K562 (cell line): Measurements from ENCODE around the gene FN1. TPM values are rescaled to one million over a fixed set of nuclear protein-coding genes. Genes with fewer than 3 reads are reported as not detected.

Source experiments
- ATAC-seq: fragments of 200-7000 bp; cut with Tn5 transposase; 3 replicates; pipeline ENCODE4 v1.9.1; 2020; ENCODE audit warnings: moderate library complexity
- BruUV-seq: library from RNA; stranded (reverse); fragments of 400-500 nt; replicated peaks from 2 replicates; lab custom pipeline; 2021; lab: Mats Ljungman, UMichigan
- CTCF ChIA-PET: fragments of 300-600 bp; formaldehyde crosslinking; extraction: SDS; loops from one replicate; lab custom pipeline; 2021; ENCODE audit warnings: low intra/inter-chr PET ratio; lab: Yijun Ruan, JAX
- POLR2A ChIA-PET: fragments of 300-600, 350-650 bp; sonication (Branson Sonifier 250); formaldehyde crosslinking; extraction: SDS; loops from one replicate; lab custom pipeline; 2021; ENCODE audit warnings: antibody characterized with exemption, inconsistent platforms; lab: Yijun Ruan, JAX
- DNase-seq, 4 experiments: peaks; one replicate each; pipeline versions ENCODE4 v3.0.0 to v3.0.0-alpha.2; 2011 to 2018; ENCODE audit warnings: low spot score in 3 of 4, mixed read lengths in 3 of 4; ENCODE audit errors: extremely low read depth in 1 of 4
- FAIRE-seq: peaks from 2 replicates; lab custom pipeline; 2011; peaks lifted over from hg19 to GRCh38; lab: Jason Lieb, UNC
- H2AFZ ChIP-seq: 2 replicates; pipeline ENCODE4 v1.6.0; 2011; ENCODE audit warnings: low read depth, low read length, control low read depth, inconsistent platforms
- H3K27ac ChIP-seq: fragments of 200-600 bp; 3 replicates; pipeline ENCODE4 v1.8.0; 2011; ENCODE audit warnings: low read depth, mild to moderate bottlenecking, control low read depth, inconsistent platforms, low read length, moderate library complexity, mixed read lengths; ENCODE audit errors: extremely low read depth
- H3K27me3 ChIP-seq, 2 experiments: fragments of 300-600 bp in 1 of 2; 2 replicates in 1 of 2; 3 replicates in 1 of 2; pipeline versions ENCODE4 v1.6.0 to v1.8.0; 2011; ENCODE audit warnings: inconsistent platforms in 2 of 2, low read length in 2 of 2, mild to moderate bottlenecking in 1 of 2, mixed read lengths in 1 of 2, moderate library complexity in 1 of 2; ENCODE audit not compliant: control insufficient read depth in 2 of 2, insufficient read depth in 2 of 2
- H3K36me3 ChIP-seq: fragments of 300-600 bp; 3 replicates; pipeline ENCODE4 v1.8.0; 2011; ENCODE audit warnings: mild to moderate bottlenecking, low read length, inconsistent platforms; ENCODE audit not compliant: control insufficient read depth, insufficient read depth
- H3K4me1 ChIP-seq, 2 experiments: fragments of 200-600 bp in 1 of 2; replicated peaks in 1 of 2; 2 replicates in 1 of 2; 3 replicates in 1 of 2; pipeline versions ENCODE4 v1.5.1 to v1.8.0; 2011; ENCODE audit warnings: inconsistent platforms in 2 of 2, low read length in 2 of 2, mild to moderate bottlenecking in 1 of 2, mixed read lengths in 1 of 2, moderate library complexity in 1 of 2; ENCODE audit not compliant: control insufficient read depth in 2 of 2, insufficient read depth in 2 of 2
- H3K4me2 ChIP-seq: 2 replicates; pipeline ENCODE4 v1.6.1; 2011; ENCODE audit warnings: low read length, control low read depth, inconsistent platforms, mixed read lengths; ENCODE audit not compliant: insufficient read depth
- H3K4me3 ChIP-seq: fragments of 200-600 bp; sonication (generic), shearing (Covaris generic); 2 replicates; pipeline ENCODE4 v1.5.1; 2016; ENCODE audit warnings: control low read depth, inconsistent platforms
- H3K79me2 ChIP-seq: fragments of 200-600 bp; 3 replicates; pipeline ENCODE4 v1.8.0; 2011; ENCODE audit warnings: low read length, inconsistent platforms; ENCODE audit not compliant: control insufficient read depth, insufficient read depth
- H3K9ac ChIP-seq, 2 experiments: 2 replicates each; pipeline versions ENCODE4 v1.6.0 to v1.6.1; 2011; ENCODE audit warnings: low read depth in 2 of 2, low read length in 2 of 2, control low read depth in 1 of 2, inconsistent platforms in 1 of 2, mild to moderate bottlenecking in 1 of 2, mixed read lengths in 1 of 2; ENCODE audit not compliant: insufficient read depth in 1 of 2
- H3K9me1 ChIP-seq: one replicate; pipeline ENCODE4 v1.6.0; 2011; ENCODE audit warnings: inconsistent platforms, mild to moderate bottlenecking, low read length, moderate library complexity; ENCODE audit not compliant: control insufficient read depth, insufficient read depth
- H3K9me3 ChIP-seq: replicated peaks from 2 replicates; pipeline ENCODE4 v1.5.1; 2011; ENCODE audit warnings: low read depth, low read length, inconsistent platforms; ENCODE audit not compliant: control insufficient read depth, insufficient read depth
- H4K20me1 ChIP-seq: replicated peaks from 2 replicates; pipeline ENCODE4 v1.6.1; 2011; ENCODE audit warnings: low read length, inconsistent platforms, mixed read lengths; ENCODE audit not compliant: control insufficient read depth, insufficient read depth
- CBX3 ChIP-seq, 2 experiments: IDR thresholded peaks; 1 replicate in 1 of 2; 2 replicates in 1 of 2; pipeline ENCODE4 v1.6.1; 2012; ENCODE audit warnings: inconsistent platforms in 2 of 2, low read length in 2 of 2, borderline replicate concordance in 1 of 2, control low read depth in 1 of 2
- CXXC5 ChIP-seq: fragments of 250-450 bp; sonication (Bioruptor Pico); IDR thresholded peaks from 2 replicates; pipeline ENCODE4 v1.8.0; 2022; ENCODE audit warnings: inconsistent platforms, mild to moderate bottlenecking, moderate library complexity
- POU5F1 ChIP-seq: fragments of 150-350 bp; IDR thresholded peaks from 2 replicates; pipeline ENCODE4 v1.6.1; 2014; ENCODE audit warnings: borderline replicate concordance, low read length, low read depth, mild to moderate bottlenecking; ENCODE audit not compliant: partially characterized antibody
- ZNF431 ChIP-seq: sonication (generic); formaldehyde crosslinking; IDR thresholded peaks from 2 replicates; pipeline ENCODE4 v1.8.0; 2022; ENCODE audit warnings: mild to moderate bottlenecking, missing genetic modification reagents
- WGBS: fragments of 100-300 bp; shearing (Covaris generic); methylation state at CpG from one replicate; pipeline ENCODE4 v1.1.6; 2016; ENCODE audit warnings: low coverage, mixed read lengths; ENCODE audit not compliant: insufficient coverage; ENCODE audit errors: missing lambda C conversion rate; 5-methylcytosine and 5-hydroxymethylcytosine counted together
- in situ Hi-C: fragments of 300-500 bp; cut with MboI; formaldehyde crosslinking; loops from 4 replicates; pipeline ENCODE4 v1.15.0; 2018; ENCODE audit warnings: inconsistent platforms, mixed read lengths
- intact Hi-C: fragments of 100-400 bp; cut with micrococcal nuclease; formaldehyde crosslinking; loops from 2 replicates; pipeline ENCODE4 v1.14.2; 2022
- polyA plus RNA-seq, 8 experiments: library from polyadenylated mRNA; depleted of rRNA in 4 of 8; stranded (reverse) in 5 of 8; unstranded in 3 of 8; fragments of >200 nt; fragmentation: Nextera tagmentation in 2 of 8; fragmentation: Illumina TruSeq in 1 of 8; extraction: Ambion mirVana in 2 of 8; extraction: Trizol in 1 of 8; gene quantifications; 2 replicates each; pipeline versions ENCODE4 v1.2.1 to v1.2.3, GENCODE V29; 2011 to 2014; ENCODE audit warnings: inconsistent platforms in 1 of 8, missing spikeins in 1 of 8
- total RNA-seq, 7 experiments: library from RNA; depleted of rRNA in 6 of 7; stranded (reverse); fragments of >200 nt in 6 of 7; fragmentation: Illumina TruSeq in 2 of 7; extraction: Trizol in 2 of 7; gene quantifications; 2 replicates each; pipeline versions ENCODE4 v1.2.1 to v1.2.3, GENCODE V29; 2011 to 2021; ENCODE audit warnings: low replicate concordance in 1 of 7
- TF ChIP-seq, protein P1 (sequence below): sonication (generic); formaldehyde crosslinking; IDR thresholded peaks from 2 replicates; pipeline ENCODE4 v1.8.0; 2022; ENCODE audit warnings: mild to moderate bottlenecking, missing genetic modification reagents

FN1 gene
- total and polyA plus RNA-seq, 9 of the 15 experiments (the other 6 are each of a cell fraction or from before 2014, with no cell fraction given), result 7.4 to 19.1 (median 11.2) TPM

DNA sequence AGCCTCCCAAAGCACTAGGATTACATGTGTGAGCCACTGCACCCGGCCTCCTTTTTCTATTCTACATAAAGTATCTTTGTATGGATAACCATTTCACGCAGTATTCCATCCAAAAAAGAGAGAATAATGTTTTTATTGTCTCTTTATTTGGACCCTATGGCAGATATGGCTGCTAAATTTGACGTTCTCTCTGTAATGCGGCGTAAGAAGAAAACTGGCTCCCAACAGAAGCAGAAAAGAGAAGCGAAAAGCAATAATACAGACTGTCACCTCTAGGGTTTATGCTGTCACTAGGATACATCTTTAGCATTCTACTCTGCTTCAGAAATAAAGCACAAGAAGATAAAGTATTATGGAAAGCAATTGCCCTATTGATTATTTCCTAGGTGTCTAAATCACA, 55.9 kb downstream of the FN1 start:
- in situ Hi-C loops (no loop called here), intact Hi-C loops (no loop called here)
- POLR2A ChIA-PET, result interaction anchor here (0.7 kb wide), 1 partner anchor 24 kb away, joined by 5 read pairs; no protein-coding TSS in a partner anchor
- no peaks in the 10 kb centered on the region for H3K4me1 ChIP-seq
- no peak for FAIRE-seq
- no peak overlapping the region for H2AFZ ChIP-seq
- CTCF ChIA-PET, result no interaction called here
- WGBS, result 81% methylated on average over 6 of the region's 6 CpGs
- no peak overlapping the region for H3K27ac ChIP-seq
- no peaks in the 10 kb centered on the region for H3K9me1 ChIP-seq
- no peak for DNase-seq
- H3K36me3 ChIP-seq, result peaks cover 6% of the 10 kb centered on the region; the same call in 2 of the 3 replicates
- no peaks in the 10 kb centered on the region for H3K79me2 ChIP-seq
- H3K9ac ChIP-seq, result no peak overlapping the region
- no peak for TF ChIP-seq POU5F1
- no peak for TF ChIP-seq ZNF431 (CRISPR knock-in tag)
- H3K27me3 ChIP-seq, result no peaks in the 10 kb centered on the region
- no TSS peak for BruUV-seq
- no peaks in the 10 kb centered on the region for H3K9me3 ChIP-seq
- no peak overlapping the region for H3K4me2 ChIP-seq
- no peak for ATAC-seq
- H3K4me3 ChIP-seq, result no peak overlapping the region
- H4K20me1 ChIP-seq, result no peaks in the 10 kb centered on the region

DNA sequence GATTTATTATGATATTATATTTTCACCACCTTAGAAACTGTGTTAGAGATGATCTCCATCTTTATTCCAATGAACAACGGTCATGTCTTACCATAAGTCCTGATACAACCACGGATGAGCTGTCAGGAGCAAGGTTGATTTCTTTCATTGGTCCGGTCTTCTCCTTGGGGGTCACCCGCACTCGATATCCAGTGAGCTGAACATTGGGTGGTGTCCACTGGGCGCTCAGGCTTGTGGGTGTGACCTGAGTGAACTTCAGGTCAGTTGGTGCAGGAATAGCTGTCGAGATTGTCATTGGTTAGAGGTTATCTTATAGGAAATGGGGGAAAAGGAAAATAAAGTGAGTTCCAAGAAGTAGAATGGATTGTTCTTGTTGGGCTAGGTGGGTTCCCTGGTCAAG, 56.8 kb downstream of the FN1 start:
- intact Hi-C loops, result no loop called here
- no TSS peak for BruUV-seq
- ChIA-PET POLR2A (interaction anchor here (1.1 kb wide), 1 partner anchor 12 kb away, joined by 5 read pairs; no protein-coding TSS in a partner anchor), CTCF (no interaction called here)
- Histone ChIP-seq H3K4me2 (no peak overlapping the region), H3K27ac (no peak overlapping the region), H3K4me1 (no peaks in the 10 kb centered on the region), H3K9ac (no peak overlapping the region), H4K20me1 (no peaks in the 10 kb centered on the region), H3K9me1 (no peaks in the 10 kb centered on the region)
- no peak for DNase-seq
- in situ Hi-C loops, result no loop called here
- ATAC-seq, result no peak
- TF ChIP-seq CXXC5 (CRISPR knock-in tag) (no peak), CBX3 (IDR thresholded peaks at IDR 0.05; ENCODE audit: borderline replicate concordance in 1 of 2, low read length in 2 of 2) (no peak)
- TF ChIP-seq, protein P1, sequence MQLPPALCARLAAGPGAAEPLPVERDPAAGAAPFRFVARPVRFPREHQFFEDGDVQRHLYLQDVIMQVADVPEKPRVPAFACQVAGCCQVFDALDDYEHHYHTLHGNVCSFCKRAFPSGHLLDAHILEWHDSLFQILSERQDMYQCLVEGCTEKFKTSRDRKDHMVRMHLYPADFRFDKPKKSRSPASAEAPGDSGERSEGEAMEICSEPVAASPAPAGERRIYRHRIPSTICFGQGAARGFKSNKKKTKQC (CRISPR knock-in tag), result no peak
- TF ChIP-seq, all 486 proteins: peak for 0
- FAIRE-seq, result no peak
- WGBS, result 72% methylated on average over 6 of the region's 7 CpGs
- H3K36me3 ChIP-seq, result peaks cover 11% of the 10 kb centered on the region; the same call in 2 of the 3 replicates
- no peaks in the 10 kb centered on the region for H3K9me3 ChIP-seq
- no peaks in the 10 kb centered on the region for H3K27me3 ChIP-seq
- H3K79me2 ChIP-seq, result no peaks in the 10 kb centered on the region
- H3K4me3 ChIP-seq, result no peak overlapping the region
- no peak overlapping the region for H2AFZ ChIP-seq
